ENCODE measurements around the gene TMEM145. TPM values are rescaled to one million over a fixed set of nuclear protein-coding genes. Genes with fewer than 3 reads are reported as not detected.

The TMEM145 gene
- total RNA-seq, 6 experiments from 2014 or later = 0.12 to 0.47 (median 0.34) TPM

- Mint-ChIP-seq H3K9me3 (no peaks in the 10 kb centered on the region), H3K4me3 (no peak overlapping the region), H3K27me3 (ENCODE audit: insufficient read depth) (peaks cover 2% of the 10 kb centered on the region), H3K4me1 (ENCODE audit: low read depth) (peaks cover 20% of the 10 kb centered on the region), H3K36me3 (ENCODE audit: low read depth) (peaks cover 9% of the 10 kb centered on the region; the same call in 1 of the 2 replicates), H3K27ac (no peak overlapping the region)
- TF ChIP-seq CTCF (IDR thresholded peaks at IDR 0.05) = no peak
- DNase-seq = no peak
Observed at GRCh38 chr19:42288387-42288786, 24.7 kb upstream of the TMEM145 start.

GRCh38 chr19:42288881-42289555 lies 24.1 kb upstream of the TMEM145 start:
- H3K9me3 Mint-ChIP-seq = no peaks in the 10 kb centered on the region
- peak; percentile 27; the same call in 1 of the 2 replicates for TF ChIP-seq CTCF (IDR thresholded peaks at IDR 0.05)
- H3K36me3 Mint-ChIP-seq (ENCODE audit: low read depth) = peaks cover 10% of the 10 kb centered on the region; the same call in 1 of the 2 replicates
- H3K27ac Mint-ChIP-seq = no peak overlapping the region
- H3K4me3 Mint-ChIP-seq = no peak overlapping the region
- no peak for DNase-seq
- peaks cover 20% of the 10 kb centered on the region for H3K4me1 Mint-ChIP-seq (ENCODE audit: low read depth)
- H3K27me3 Mint-ChIP-seq (ENCODE audit: insufficient read depth) = peaks cover 2% of the 10 kb centered on the region

GRCh38 chr19:42289556-42290041 lies 23.5 kb upstream of the TMEM145 start:
- no peak overlapping the region for H3K4me3 Mint-ChIP-seq
- H3K9me3 Mint-ChIP-seq = no peaks in the 10 kb centered on the region
- peaks cover 10% of the 10 kb centered on the region; the same call in 1 of the 2 replicates for H3K36me3 Mint-ChIP-seq (ENCODE audit: low read depth)
- no peak for DNase-seq
- no peak overlapping the region for H3K27ac Mint-ChIP-seq
- TF ChIP-seq CTCF (IDR thresholded peaks at IDR 0.05) = no peak
- H3K27me3 Mint-ChIP-seq (ENCODE audit: insufficient read depth) = peaks cover 2% of the 10 kb centered on the region
- peaks cover 19% of the 10 kb centered on the region for H3K4me1 Mint-ChIP-seq (ENCODE audit: low read depth)

- no peaks in the 10 kb centered on the region for H3K9me3 Mint-ChIP-seq
- no peak overlapping the region for H3K4me3 Mint-ChIP-seq
- peaks cover 10% of the 10 kb centered on the region; the same call in 1 of the 2 replicates for H3K36me3 Mint-ChIP-seq (ENCODE audit: low read depth)
- no peak for TF ChIP-seq CTCF (IDR thresholded peaks at IDR 0.05)
- H3K4me1 Mint-ChIP-seq (ENCODE audit: low read depth) = peaks cover 13% of the 10 kb centered on the region
- H3K27ac Mint-ChIP-seq = no peak overlapping the region
- peaks cover 2% of the 10 kb centered on the region for H3K27me3 Mint-ChIP-seq (ENCODE audit: insufficient read depth)
- no peak for DNase-seq
Observed at GRCh38 chr19:42290136-42290522, 23.0 kb upstream of the TMEM145 start.

- Mint-ChIP-seq H3K4me3 (no peak overlapping the region), H3K4me1 (ENCODE audit: low read depth) (peaks cover 7% of the 10 kb centered on the region), H3K9me3 (no peaks in the 10 kb centered on the region), H3K27ac (no peak overlapping the region), H3K27me3 (ENCODE audit: insufficient read depth) (peaks cover 2% of the 10 kb centered on the region), H3K36me3 (ENCODE audit: low read depth) (peaks cover 10% of the 10 kb centered on the region; the same call in 1 of the 2 replicates)
- DNase-seq = no peak
- peak; percentile 82 for TF ChIP-seq CTCF (IDR thresholded peaks at IDR 0.05)
Observed at GRCh38 chr19:42290523-42291434, 22.3 kb upstream of the TMEM145 start.

Data from HFFc6 (cell line).